PC-3 (cell line): ENCODE measurements around the gene PDZRN4. TPM values are rescaled to one million over a fixed set of nuclear protein-coding genes. Genes with fewer than 3 reads are reported as not detected.

ENCODE experiments used
- ATAC-seq: fragments of 200-7000 bp; cut with Tn5 transposase; 2 replicates; pipeline ENCODE4 v1.9.1; 2020; ENCODE audit warnings: mild to moderate bottlenecking, moderate library complexity
- BruUV-seq: library from RNA; stranded (reverse); fragments of 400-500 nt; replicated peaks from 2 replicates; lab custom pipeline; 2021; lab: Mats Ljungman, UMichigan
- CTCF ChIA-PET: fragments of 300-600 bp; sonication (Branson Sonifier 250); formaldehyde crosslinking; loops from one replicate; lab custom pipeline; 2022; ENCODE audit warnings: antibody characterized with exemption; lab: Charles Lee
- POLR2A ChIA-PET: fragments of 300-600 bp; sonication (Branson Sonifier 250); formaldehyde crosslinking; loops from one replicate; lab custom pipeline; 2022; ENCODE audit warnings: antibody characterized with exemption; ENCODE audit not compliant: unreplicated experiment; lab: Charles Lee
- DNase-seq: peaks from one replicate; pipeline ENCODE4 v3.0.0-alpha.2; 2015
- H2AFZ ChIP-seq: fragments of 300-600 bp; sonication (generic); 2 replicates; pipeline ENCODE4 v1.6.0; 2016; ENCODE audit warnings: antibody characterized with exemption, low read length
- H3F3A ChIP-seq: fragments of 300-600 bp; sonication (generic); one replicate; pipeline ENCODE4 v1.6.0; 2017; ENCODE audit warnings: antibody characterized with exemption, low read length, control low read depth, mild to moderate bottlenecking; ENCODE audit not compliant: unreplicated experiment
- H3K27ac ChIP-seq: fragments of 300-600 bp; sonication (generic); 2 replicates; pipeline ENCODE4 v1.5.1; 2016; ENCODE audit warnings: mild to moderate bottlenecking, low read length
- H3K27me3 ChIP-seq: fragments of 300-600 bp; sonication (generic); 2 replicates; pipeline ENCODE4 v1.6.1; 2016; ENCODE audit warnings: low read length, mixed read lengths
- H3K36me3 ChIP-seq: fragments of 300-600 bp; sonication (generic); 2 replicates; pipeline ENCODE4 v1.6.1; 2016; ENCODE audit warnings: low read depth, mixed run types, low read length, mixed read lengths
- H3K4me1 ChIP-seq: fragments of 300-600 bp; sonication (generic); 2 replicates; pipeline ENCODE4 v1.5.1; 2016; ENCODE audit warnings: low read length; ENCODE audit not compliant: insufficient read depth
- H3K4me2 ChIP-seq: fragments of 300-600 bp; sonication (generic); 2 replicates; pipeline ENCODE4 v1.6.0; 2016; ENCODE audit warnings: low read length
- H3K4me3 ChIP-seq: fragments of 300-600 bp; sonication (generic); 2 replicates; pipeline ENCODE4 v1.5.1; 2016; ENCODE audit warnings: mild to moderate bottlenecking, low read length, mixed read lengths
- H3K79me2 ChIP-seq: fragments of 300-600 bp; sonication (generic); 2 replicates; pipeline ENCODE4 v1.6.1; 2017; ENCODE audit warnings: low read length, mixed read lengths
- H3K9ac ChIP-seq: fragments of 300-600 bp; sonication (generic); 2 replicates; pipeline ENCODE4 v1.6.0; 2016; ENCODE audit warnings: mild to moderate bottlenecking, low read length
- H3K9me2 ChIP-seq: fragments of 300-600 bp; sonication (generic); replicated peaks from 2 replicates; pipeline ENCODE4 v1.6.1; 2016; ENCODE audit warnings: mixed run types, low read length, mixed read lengths
- H3K9me3 ChIP-seq: fragments of 300-600 bp; sonication (generic); 2 replicates; pipeline ENCODE4 v1.6.1; 2016; ENCODE audit warnings: low read length, mixed read lengths
- H4K20me1 ChIP-seq: fragments of 300-600 bp; sonication (generic); 2 replicates; pipeline ENCODE4 v1.6.1; 2016; ENCODE audit warnings: low read length, mixed read lengths
- EZH2 ChIP-seq: fragments of 300-600 bp; sonication (generic); IDR thresholded peaks from one replicate; pipeline ENCODE4 v1.6.1; 2017; ENCODE audit warnings: antibody characterized with exemption, mild to moderate bottlenecking, low read length; ENCODE audit not compliant: unreplicated experiment
- EZH2phosphoT487 ChIP-seq: fragments of 300-600 bp; sonication (generic); IDR thresholded peaks from 2 replicates; pipeline ENCODE4 v1.6.1; 2018; ENCODE audit warnings: mild to moderate bottlenecking, antibody characterized with exemption, low read length, borderline replicate concordance
- intact Hi-C: fragments of 100-400 bp; cut with micrococcal nuclease; formaldehyde crosslinking; loops from 2 replicates; pipeline ENCODE4 v1.9.0; 2023
- total RNA-seq: library from RNA; depleted of rRNA; stranded (reverse); fragments of >200 nt; gene quantifications from 2 replicates; pipeline ENCODE4 v1.2.3, GENCODE V29; 2014
- TF ChIP-seq, protein P1 (sequence below): fragments of 300-600 bp; sonication (generic); conservative IDR thresholded peaks from 2 replicates; pipeline ENCODE4 v1.5.1; 2017; ENCODE audit warnings: antibody characterized with exemption, low read depth, mild to moderate bottlenecking, low read length

PDZRN4 gene
- total RNA-seq, 1 experiment from 2014 or later, result not detected

- Histone ChIP-seq H3K4me3 (no peak overlapping the region), H3K79me2 (no peaks in the 10 kb centered on the region), H3K4me1 (no peaks in the 10 kb centered on the region), H2AFZ (no peak overlapping the region), H3K27ac (no peak overlapping the region), H3F3A (no peaks in the 10 kb centered on the region), H3K9me2 (no peaks in the 10 kb centered on the region), H3K36me3 (no peaks in the 10 kb centered on the region), H3K27me3 (0 out of 2 replicates have a peak, but pooled peaks cover 5% of the 10 kb centered on the region), H3K9me3 (no peaks in the 10 kb centered on the region), H3K4me2 (no peak overlapping the region), H4K20me1 (no peaks in the 10 kb centered on the region), H3K9ac (no peak overlapping the region)
- no TSS peak for BruUV-seq
- TF ChIP-seq, protein P1, sequence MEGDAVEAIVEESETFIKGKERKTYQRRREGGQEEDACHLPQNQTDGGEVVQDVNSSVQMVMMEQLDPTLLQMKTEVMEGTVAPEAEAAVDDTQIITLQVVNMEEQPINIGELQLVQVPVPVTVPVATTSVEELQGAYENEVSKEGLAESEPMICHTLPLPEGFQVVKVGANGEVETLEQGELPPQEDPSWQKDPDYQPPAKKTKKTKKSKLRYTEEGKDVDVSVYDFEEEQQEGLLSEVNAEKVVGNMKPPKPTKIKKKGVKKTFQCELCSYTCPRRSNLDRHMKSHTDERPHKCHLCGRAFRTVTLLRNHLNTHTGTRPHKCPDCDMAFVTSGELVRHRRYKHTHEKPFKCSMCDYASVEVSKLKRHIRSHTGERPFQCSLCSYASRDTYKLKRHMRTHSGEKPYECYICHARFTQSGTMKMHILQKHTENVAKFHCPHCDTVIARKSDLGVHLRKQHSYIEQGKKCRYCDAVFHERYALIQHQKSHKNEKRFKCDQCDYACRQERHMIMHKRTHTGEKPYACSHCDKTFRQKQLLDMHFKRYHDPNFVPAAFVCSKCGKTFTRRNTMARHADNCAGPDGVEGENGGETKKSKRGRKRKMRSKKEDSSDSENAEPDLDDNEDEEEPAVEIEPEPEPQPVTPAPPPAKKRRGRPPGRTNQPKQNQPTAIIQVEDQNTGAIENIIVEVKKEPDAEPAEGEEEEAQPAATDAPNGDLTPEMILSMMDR, result no peak
- TF ChIP-seq EZH2 (no peak), EZH2phosphoT487 (no peak)
- DNase-seq, result no peak
- ATAC-seq, result no peak
- ChIA-PET POLR2A (no interaction called here), CTCF (no interaction called here)
- intact Hi-C loops, result no loop called here
Measured at GRCh38 chr12:41462312-41462711, 274.2 kb downstream of the PDZRN4 start.

DNA sequence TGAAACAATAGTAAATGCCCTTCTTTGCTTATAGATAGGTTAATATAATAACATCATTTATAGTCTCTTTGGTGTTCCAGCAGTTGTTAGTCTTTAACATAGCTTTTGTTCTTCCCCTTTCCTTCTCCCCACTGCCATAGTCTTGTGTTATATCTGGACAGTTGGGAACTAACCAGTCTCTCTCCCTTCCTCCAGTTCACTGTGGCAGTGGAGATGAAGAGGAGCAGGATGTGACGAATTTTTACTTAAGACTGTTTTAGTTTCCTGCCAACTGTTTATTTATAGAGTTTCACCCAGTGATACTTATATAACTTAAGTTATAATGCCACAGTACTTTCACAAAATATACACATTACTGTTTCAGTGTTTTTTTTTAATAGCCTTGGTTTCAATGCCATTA is 277.4 kb downstream of the PDZRN4 start:
- Histone ChIP-seq H3K79me2 (no peaks in the 10 kb centered on the region), H4K20me1 (no peaks in the 10 kb centered on the region), H3K27me3 (peaks cover 24% of the 10 kb centered on the region; the same call in 1 of the 2 replicates), H3F3A (no peaks in the 10 kb centered on the region), H3K36me3 (no peaks in the 10 kb centered on the region), H3K27ac (no peak overlapping the region), H2AFZ (no peak overlapping the region), H3K4me3 (no peak overlapping the region), H3K9ac (no peak overlapping the region), H3K9me3 (no peaks in the 10 kb centered on the region), H3K4me1 (no peaks in the 10 kb centered on the region), H3K4me2 (no peak overlapping the region), H3K9me2 (no peaks in the 10 kb centered on the region)
- DNase-seq, result no peak
- ChIA-PET CTCF (no interaction called here), POLR2A (no interaction called here)
- intact Hi-C loops, result no loop called here
- TF ChIP-seq EZH2phosphoT487 (no peak), EZH2 (no peak)
- TF ChIP-seq, protein P1, result no peak
- no peak for ATAC-seq
- BruUV-seq, result no TSS peak

DNA sequence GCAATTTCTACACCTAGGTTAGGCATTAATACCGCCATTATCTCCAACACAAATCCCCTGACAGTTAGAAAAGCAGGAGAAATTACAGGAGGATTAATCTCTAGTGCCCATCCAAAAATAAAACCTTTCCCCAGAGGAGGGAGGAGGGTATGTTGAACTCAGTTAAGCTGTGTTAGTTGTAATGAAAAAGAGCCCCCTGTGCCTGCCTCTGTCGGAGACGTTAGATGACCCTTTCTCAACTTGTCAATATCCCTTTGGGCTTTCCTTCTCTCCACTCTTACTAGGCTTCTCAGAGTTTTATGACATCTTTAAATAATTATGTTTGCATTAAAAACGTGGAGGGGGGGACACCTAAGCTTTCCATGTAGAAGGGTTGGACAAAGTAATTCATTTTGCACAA is 278.2 kb downstream of the PDZRN4 start:
- Histone ChIP-seq H3K9me3 (no peaks in the 10 kb centered on the region), H3K27ac (no peak overlapping the region), H3K36me3 (no peaks in the 10 kb centered on the region), H3K27me3 (peaks cover 31% of the 10 kb centered on the region; the same call in 1 of the 2 replicates), H3K4me3 (no peak overlapping the region), H4K20me1 (no peaks in the 10 kb centered on the region), H3K4me1 (no peaks in the 10 kb centered on the region), H3K4me2 (no peak overlapping the region), H3K79me2 (no peaks in the 10 kb centered on the region), H2AFZ (no peak overlapping the region), H3K9me2 (no peaks in the 10 kb centered on the region), H3K9ac (no peak overlapping the region), H3F3A (no peaks in the 10 kb centered on the region)
- intact Hi-C loops, result no loop called here
- no peak for TF ChIP-seq EZH2phosphoT487
- DNase-seq (no peak), ATAC-seq (no peak)
- ChIA-PET POLR2A (no interaction called here), CTCF (no interaction called here)
- BruUV-seq, result no TSS peak
